Stimulated activated naive CD8-positive, alpha-beta T cell treated with anti-CD3 and anti-CD28 coated beads, Interleukin-15, amount 100 ng/mL, for 72 hours (primary cell): ENCODE data around the gene LCN10.

ENCODE experiments used
- ATAC-seq: fragments of 150-1000 bp; cut with Tn5 transposase; 2 replicates; pipeline ENCODE4 v1.10.0; 2021; ENCODE audit warnings: mild to moderate bottlenecking, moderate library complexity
- DNase-seq, 2 donors: peaks; one replicate each; pipeline ENCODE4 v3.0.0; 2021 to 2022
- H3K27ac Mint-ChIP-seq, 2 donors: one replicate each; pipeline ENCODE4 v1.8.0; 2022; ENCODE audit warnings: mild to moderate bottlenecking in 2 of 2, mixed read lengths in 2 of 2, moderate library complexity in 2 of 2
- H3K27me3 Mint-ChIP-seq: one replicate; pipeline ENCODE4 v1.8.0; 2022; ENCODE audit warnings: mixed read lengths
- H3K4me1 Mint-ChIP-seq: one replicate; pipeline ENCODE4 v1.8.0; 2022; ENCODE audit warnings: mild to moderate bottlenecking, mixed read lengths
- H3K4me3 Mint-ChIP-seq, 2 donors: one replicate each; pipeline ENCODE4 v1.8.0; 2022; ENCODE audit warnings: mild to moderate bottlenecking in 2 of 2, mixed read lengths in 2 of 2, moderate library complexity in 1 of 2
- H3K9me3 Mint-ChIP-seq, 2 donors: one replicate each; pipeline ENCODE4 v1.8.0; 2022; ENCODE audit warnings: mixed read lengths in 2 of 2

Gene LCN10

GRCh38 chr9:136723989-136724388 is 18.8 kb downstream of the LCN10 start:
- Mint-ChIP-seq H3K9me3 (no peaks in the 10 kb centered on the region), H3K4me3 (no peak overlapping the region), H3K27ac (peak overlapping the region in 1 of 2 donors; percentile 33), H3K27me3 (no peaks in the 10 kb centered on the region), H3K4me1 (peaks cover 54% of the 10 kb centered on the region)
- ATAC-seq (no peak), DNase-seq (no peak)

GRCh38 chr9:136723362-136723976 is 19.3 kb downstream of the LCN10 start:
- Mint-ChIP-seq H3K9me3 (no peaks in the 10 kb centered on the region), H3K27ac (peak overlapping the region in 1 of 2 donors; percentile 33), H3K4me3 (peak overlapping the region in 1 of 2 donors; percentile 21), H3K4me1 (peaks cover 57% of the 10 kb centered on the region), H3K27me3 (no peaks in the 10 kb centered on the region)
- ATAC-seq (no peak), DNase-seq (no peak)

GRCh38 chr9:136722969-136723356 is 19.8 kb downstream of the LCN10 start:
- Mint-ChIP-seq H3K27ac (peak overlapping the region in 1 of 2 donors; percentile 12), H3K27me3 (no peaks in the 10 kb centered on the region), H3K4me3 (no peak overlapping the region), H3K9me3 (no peaks in the 10 kb centered on the region), H3K4me1 (peaks cover 59% of the 10 kb centered on the region)
- ATAC-seq: no peak
- no peak for DNase-seq

GRCh38 chr9:136722093-136722968 is 20.4 kb downstream of the LCN10 start:
- no peaks in the 10 kb centered on the region for H3K27me3 Mint-ChIP-seq
- no peak overlapping the region for H3K4me3 Mint-ChIP-seq
- no peaks in the 10 kb centered on the region for H3K9me3 Mint-ChIP-seq
- no peak overlapping the region for H3K27ac Mint-ChIP-seq
- ATAC-seq (no peak), DNase-seq (no peak)
- peaks cover 59% of the 10 kb centered on the region for H3K4me1 Mint-ChIP-seq

- DNase-seq (no peak), ATAC-seq (no peak)
- Mint-ChIP-seq H3K27me3 (no peaks in the 10 kb centered on the region), H3K4me1 (peaks cover 53% of the 10 kb centered on the region), H3K4me3 (no peak overlapping the region), H3K9me3 (no peaks in the 10 kb centered on the region), H3K27ac (peak overlapping the region in 1 of 2 donors; percentile 9)
These were observed 21.2 kb downstream of the LCN10 start for GRCh38 chr9:136721339-136722092.

GRCh38 chr9:136720898-136721338 is 21.8 kb downstream of the LCN10 start:
- no peak overlapping the region for H3K4me3 Mint-ChIP-seq
- no peaks in the 10 kb centered on the region for H3K9me3 Mint-ChIP-seq
- H3K27ac Mint-ChIP-seq: peak overlapping the region in 1 of 2 donors; percentile 9
- DNase-seq (no peak), ATAC-seq (no peak)
- peaks cover 4% of the 10 kb centered on the region for H3K27me3 Mint-ChIP-seq
- H3K4me1 Mint-ChIP-seq: peaks cover 47% of the 10 kb centered on the region

- ATAC-seq (no peak), DNase-seq (no peak)
- peak overlapping the region in 1 of 2 donors; percentile 82 for H3K27ac Mint-ChIP-seq
- H3K27me3 Mint-ChIP-seq: peaks cover 9% of the 10 kb centered on the region
- no peaks in the 10 kb centered on the region for H3K9me3 Mint-ChIP-seq
- peaks cover 42% of the 10 kb centered on the region for H3K4me1 Mint-ChIP-seq
- no peak overlapping the region for H3K4me3 Mint-ChIP-seq
These were observed 22.4 kb downstream of the LCN10 start for GRCh38 chr9:136720251-136720897.

- no peak overlapping the region for H3K27ac Mint-ChIP-seq
These were observed 23.4 kb downstream of the LCN10 start for GRCh38 chr9:136719195-136719880.

GRCh38 chr9:136718345-136719194 is 24.2 kb downstream of the LCN10 start:
- H3K9me3 Mint-ChIP-seq: no peaks in the 10 kb centered on the region
- no peak overlapping the region for H3K27ac Mint-ChIP-seq
- ATAC-seq: peak; percentile 10
- DNase-seq: no peak
- H3K4me3 Mint-ChIP-seq: no peak overlapping the region
- H3K4me1 Mint-ChIP-seq: peaks cover 30% of the 10 kb centered on the region
- H3K27me3 Mint-ChIP-seq: peaks cover 24% of the 10 kb centered on the region

More at GRCh38 chr9:136719195-136719880, 23.4 kb downstream of the LCN10 start:
- Mint-ChIP-seq H3K4me3 (no peak overlapping the region), H3K27me3 (peaks cover 17% of the 10 kb centered on the region), H3K4me1 (peaks cover 31% of the 10 kb centered on the region), H3K9me3 (no peaks in the 10 kb centered on the region)
- ATAC-seq: peak; percentile 30
- no peak for DNase-seq

- Mint-ChIP-seq H3K27me3 (peaks cover 32% of the 10 kb centered on the region), H3K9me3 (no peaks in the 10 kb centered on the region), H3K4me1 (peaks cover 29% of the 10 kb centered on the region), H3K4me3 (no peak overlapping the region), H3K27ac (no peak overlapping the region)
- no peak for ATAC-seq
- no peak for DNase-seq
These were observed 25.3 kb downstream of the LCN10 start for GRCh38 chr9:136717399-136717798.

- DNase-seq (no peak), ATAC-seq (no peak)
- no peak overlapping the region for H3K27ac Mint-ChIP-seq
- no peak overlapping the region for H3K4me3 Mint-ChIP-seq
- H3K9me3 Mint-ChIP-seq: no peaks in the 10 kb centered on the region
- H3K27me3 Mint-ChIP-seq: peaks cover 53% of the 10 kb centered on the region
- peaks cover 29% of the 10 kb centered on the region for H3K4me1 Mint-ChIP-seq
These were observed 27.9 kb downstream of the LCN10 start for GRCh38 chr9:136714893-136715274.

GRCh38 chr9:136714096-136714892 is 28.4 kb downstream of the LCN10 start:
- Mint-ChIP-seq H3K4me1 (peaks cover 26% of the 10 kb centered on the region), H3K27me3 (peaks cover 59% of the 10 kb centered on the region), H3K27ac (peak overlapping the region in 1 of 2 donors; percentile 54), H3K4me3 (peak overlapping the region in 1 of 2 donors; percentile 24), H3K9me3 (no peaks in the 10 kb centered on the region)
- DNase-seq (no peak), ATAC-seq (no peak)

GRCh38 chr9:136713550-136713949 is 29.2 kb downstream of the LCN10 start:
- Mint-ChIP-seq H3K9me3 (no peaks in the 10 kb centered on the region), H3K4me3 (peak overlapping the region in 1 of 2 donors; percentile 24), H3K27me3 (peaks cover 66% of the 10 kb centered on the region), H3K4me1 (peaks cover 21% of the 10 kb centered on the region), H3K27ac (no peak overlapping the region)
- ATAC-seq: no peak
- no peak for DNase-seq
